NCI-H1694 treated with DMSO at 0.1 percent for 48 hours (cell line): ENCODE measurements around the gene DAND5.
"Not testable (repeated sequence)": the region's sequence is repeated elsewhere in the genome, so short reads cannot be mapped to it uniquely, and the experiment has no call there.

Experiments
- DNase-seq: peaks from one replicate; lab custom pipeline; 2025; lab: John Stamatoyannopoulos, UW

The DAND5 gene

GRCh38 chr19:12946092-12946721 is 23.2 kb upstream of the DAND5 start:
- DNase-seq = no peak

DNA sequence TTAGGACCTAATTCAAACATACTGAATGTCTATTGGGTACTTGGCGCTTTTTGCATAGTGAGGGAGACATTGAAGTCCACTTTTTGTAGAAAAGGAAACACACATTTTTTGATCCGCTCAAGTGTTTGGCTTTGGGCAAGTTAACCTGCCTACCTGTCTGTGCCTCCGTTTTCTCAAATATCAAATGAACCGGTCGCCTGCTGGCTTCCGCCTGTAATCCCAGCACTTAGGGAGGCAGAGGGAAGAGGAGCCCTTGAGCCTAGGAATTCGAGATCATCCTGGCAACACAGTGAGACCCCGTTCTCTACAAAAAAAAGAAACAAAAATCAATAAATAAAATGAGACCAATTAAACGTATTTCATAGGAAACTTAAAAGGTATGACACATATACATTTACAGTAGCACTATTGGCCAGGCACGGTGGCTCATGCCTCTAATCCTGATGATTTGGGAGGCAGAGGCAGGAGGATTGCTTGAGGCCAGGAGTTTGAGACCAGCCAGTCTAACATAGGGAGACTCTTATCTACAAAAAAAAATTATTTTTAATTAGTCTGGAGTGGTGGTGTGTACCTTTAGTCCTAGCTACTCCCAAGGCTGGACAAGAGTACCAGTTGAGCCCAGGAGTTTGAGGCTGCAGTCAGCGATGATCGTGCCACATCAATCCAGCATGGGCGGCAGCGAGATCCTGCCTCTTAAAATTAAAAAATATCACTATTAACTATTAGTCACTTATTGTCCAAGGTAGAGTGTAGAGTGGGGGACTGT is 22.5 kb upstream of the DAND5 start:
- DNase-seq = no peak

DNA sequence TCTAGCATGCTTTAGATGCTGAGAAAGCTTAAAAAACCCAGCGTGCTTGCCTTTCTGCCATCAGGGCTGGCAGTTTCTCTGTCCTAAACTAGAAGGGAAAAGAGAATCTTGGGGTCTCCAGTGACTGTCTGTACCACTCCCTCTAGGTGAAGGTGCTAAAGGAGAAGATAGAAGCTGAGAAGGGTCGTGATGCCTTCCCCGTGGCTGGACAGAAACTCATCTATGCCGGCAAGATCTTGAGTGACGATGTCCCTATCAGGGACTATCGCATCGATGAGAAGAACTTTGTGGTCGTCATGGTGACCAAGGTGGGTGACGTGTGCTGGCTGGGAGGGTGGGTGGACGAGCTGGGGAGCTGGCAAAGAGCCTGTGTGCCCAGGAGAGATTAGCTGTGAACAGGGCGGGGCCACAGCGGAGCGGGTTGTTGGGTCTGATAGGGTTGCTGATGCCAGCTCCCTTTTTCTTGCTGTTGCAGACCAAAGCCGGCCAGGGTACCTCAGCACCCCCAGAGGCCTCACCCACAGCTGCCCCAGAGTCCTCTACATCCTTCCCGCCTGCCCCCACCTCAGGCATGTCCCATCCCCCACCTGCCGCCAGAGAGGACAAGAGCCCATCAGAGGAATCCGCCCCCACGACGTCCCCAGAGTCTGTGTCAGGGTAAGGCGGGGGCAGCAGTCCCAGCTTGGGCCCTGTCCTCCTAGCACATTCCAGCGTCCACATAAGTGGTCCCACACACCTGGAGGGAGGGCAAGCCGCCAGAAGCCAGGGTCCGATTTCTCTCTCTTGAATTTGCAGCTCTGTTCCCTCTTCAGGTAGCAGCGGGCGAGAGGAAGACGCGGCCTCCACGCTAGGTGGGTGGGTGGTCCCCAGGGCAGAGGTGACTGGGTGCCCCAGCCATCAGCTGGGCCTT is 21.4 kb upstream of the DAND5 start:
- no peak for DNase-seq

GRCh38 chr19:12948612-12949362 is 20.6 kb upstream of the DAND5 start:
- DNase-seq = no peak

- no peak for DNase-seq
Observed at GRCh38 chr19:12949363-12950283, 19.8 kb upstream of the DAND5 start.

- not testable (repeated sequence) for DNase-seq
Observed at GRCh38 chr19:12952050-12952449, 17.3 kb upstream of the DAND5 start.

- no peak for DNase-seq
Observed at GRCh38 chr19:12952488-12953137, 16.8 kb upstream of the DAND5 start.

- DNase-seq = peak; percentile 74
Observed at GRCh38 chr19:12953138-12953798, 16.1 kb upstream of the DAND5 start.

GRCh38 chr19:12953799-12954611 is 15.4 kb upstream of the DAND5 start:
- peak; percentile 83 for DNase-seq

- no peak for DNase-seq
Observed at GRCh38 chr19:12954612-12954962, 14.8 kb upstream of the DAND5 start.

DNA sequence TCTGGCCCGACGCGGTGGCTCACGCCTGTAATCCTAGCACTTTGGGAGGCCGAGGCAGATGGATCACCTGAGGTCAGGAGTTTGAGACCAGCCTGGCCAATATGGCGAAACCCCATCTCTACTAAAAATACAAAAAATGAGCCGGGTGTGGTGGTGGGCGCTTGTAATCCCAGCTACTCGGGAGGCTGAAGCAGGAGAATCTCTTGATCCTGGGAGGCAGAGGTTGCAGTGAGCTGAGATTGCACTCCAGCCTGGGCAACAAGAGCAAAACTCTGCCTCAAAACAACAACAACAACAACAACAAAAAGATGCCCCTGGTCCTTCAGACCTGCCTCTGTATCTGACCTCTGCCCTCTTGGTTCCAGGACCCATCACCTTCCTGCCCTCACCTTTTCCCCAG is 13.8 kb upstream of the DAND5 start:
- not testable (repeated sequence) for DNase-seq

GRCh38 chr19:12955996-12956395 is 13.4 kb upstream of the DAND5 start:
- no peak for DNase-seq

- peak; percentile 40 for DNase-seq
Observed at GRCh38 chr19:12956446-12957388, 12.7 kb upstream of the DAND5 start, which contains the start of gene GADD45GIP1. GADD45GIP1 (minus strand) TSS chr19:12957223; CDS start chr19:12957212, 11 bp downstream.

DNA sequence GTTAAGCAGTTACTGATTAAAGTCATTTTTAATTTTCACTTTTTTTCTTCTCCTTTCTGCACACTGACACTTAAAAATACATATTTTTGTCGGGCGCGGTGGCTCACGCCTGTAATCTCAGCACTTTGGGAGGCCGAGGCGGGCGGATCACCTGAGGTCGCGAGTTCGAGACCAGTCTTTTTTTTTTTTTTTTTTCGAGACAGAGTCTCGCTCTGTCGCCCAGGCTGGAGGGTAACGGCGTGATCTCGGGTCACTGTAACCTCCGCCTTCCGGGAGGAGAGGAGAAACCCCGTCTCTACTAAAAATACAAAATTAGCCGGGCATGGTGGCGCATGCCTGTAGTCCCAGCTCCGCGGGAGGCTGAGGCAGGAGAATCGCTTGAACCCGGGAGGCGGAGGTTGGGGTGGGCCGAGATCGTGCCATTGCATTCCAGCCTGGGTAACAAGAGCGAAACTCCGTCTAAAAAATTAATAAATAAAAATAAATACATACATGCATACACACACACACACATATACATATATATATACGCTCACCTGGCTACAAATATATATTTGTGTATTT is 11.9 kb upstream of the DAND5 start:
- DNase-seq = not testable (repeated sequence)

DNA sequence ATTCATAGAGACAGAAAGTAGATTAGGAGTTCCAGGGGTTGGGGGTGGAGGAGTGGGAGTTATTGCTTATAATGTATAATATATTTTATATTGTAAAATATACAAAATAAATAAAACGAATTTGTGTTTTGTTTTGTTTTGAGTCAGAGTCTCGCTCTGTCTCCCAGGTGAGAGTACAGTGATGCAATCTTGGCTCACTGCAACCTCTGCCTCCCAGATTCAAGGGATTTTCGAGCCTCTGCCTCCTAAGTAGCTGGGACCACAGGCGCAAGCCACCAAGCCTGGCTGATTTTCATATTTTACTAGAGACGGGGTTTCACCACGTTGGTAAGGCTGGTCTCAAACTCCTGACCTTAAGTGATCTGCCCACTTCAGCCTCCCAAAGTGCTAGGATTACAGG is 9.9 kb upstream of the DAND5 start:
- no peak for DNase-seq

DNA sequence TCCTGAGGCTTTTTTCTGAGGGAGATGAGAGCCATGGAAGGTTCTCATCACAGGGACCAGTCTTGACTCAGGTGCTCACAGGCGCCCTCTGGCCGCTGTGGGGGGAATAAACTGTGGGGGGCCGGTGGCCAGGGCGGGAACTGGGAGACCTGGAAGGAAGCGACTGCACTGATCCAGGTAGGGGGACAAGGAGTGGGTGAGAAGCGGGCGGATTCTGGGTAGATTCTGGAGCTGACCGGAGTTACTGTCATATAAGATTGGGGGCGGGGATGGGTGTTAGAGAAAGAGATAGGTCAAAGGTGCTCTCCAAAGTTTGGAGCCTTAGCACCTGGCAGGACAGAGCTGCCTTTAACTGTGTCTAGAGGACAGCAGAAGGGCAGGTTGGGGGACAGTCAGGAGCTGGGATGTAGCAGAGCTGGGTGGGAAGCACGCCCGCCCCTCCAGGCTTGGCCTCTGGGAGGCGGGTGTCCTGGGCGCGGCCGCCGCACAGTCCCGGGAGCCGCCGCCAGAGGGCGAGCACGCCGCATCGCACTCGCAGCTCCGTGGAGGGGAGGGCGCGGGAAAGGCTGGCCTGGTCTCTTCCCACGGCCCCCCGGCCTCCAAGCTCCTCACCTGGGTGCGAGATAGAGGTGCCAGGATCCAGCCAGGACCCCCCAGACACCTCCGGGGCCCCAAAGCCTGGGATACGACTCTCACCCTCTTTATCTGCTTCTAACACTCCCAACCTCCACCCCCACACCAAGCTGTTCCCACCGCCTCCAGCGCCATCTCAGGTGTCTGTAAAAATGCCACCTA is 4.2 kb upstream of the DAND5 start:
- DNase-seq = peak; percentile 53

GRCh38 chr19:12965812-12966135 is 3.6 kb upstream of the DAND5 start:
- DNase-seq = no peak
